Measurements from ENCODE around the gene TMEM50B.

TMEM50B gene

DNA sequence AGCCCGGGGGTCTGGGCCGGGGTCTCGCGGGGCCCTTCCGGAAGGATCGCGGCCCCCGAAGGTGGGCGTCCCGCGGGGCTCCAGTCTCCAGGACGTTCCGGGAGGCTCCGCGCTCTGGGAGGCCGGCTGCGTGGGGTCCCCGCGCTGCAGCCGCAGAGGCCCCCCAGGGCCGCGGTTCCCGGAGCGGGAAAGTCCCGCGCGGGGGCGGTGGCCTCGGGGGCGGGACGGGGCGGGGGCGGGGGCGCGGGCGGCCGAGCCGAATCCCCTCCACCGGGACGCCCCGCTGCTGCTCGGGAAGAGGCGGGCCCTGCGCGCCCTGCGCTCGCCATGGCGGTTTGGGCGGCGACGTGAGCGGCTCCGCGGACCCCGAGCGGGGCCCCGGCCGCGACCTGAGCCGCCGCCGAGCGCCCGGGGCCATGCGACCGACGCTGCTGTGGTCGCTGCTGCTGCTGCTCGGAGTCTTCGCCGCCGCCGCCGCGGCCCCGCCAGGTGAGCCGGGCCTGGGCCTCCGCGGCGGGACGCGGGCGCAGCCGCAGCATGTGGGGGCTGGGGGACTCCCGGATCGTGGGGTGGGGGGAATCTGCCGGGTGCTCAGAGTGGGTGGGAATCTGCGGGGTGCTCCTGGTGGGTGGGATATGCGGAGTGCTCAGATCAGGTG lies 76.5 kb downstream of the TMEM50B start, which contains the start of gene IFNGR2:
Gene IFNGR2 (plus strand): TSS at position 286 of the 658 bp plus-strand sequence. CDS start 131 bp downstream, at position 417.
- H3K4me1 ChIP-seq (ENCODE audit: insufficient read depth, low read length), result peaks cover 62% of the 10 kb centered on the region
- H3K36me3 ChIP-seq (ENCODE audit: insufficient read depth, low read length), result peaks cover 15% of the 10 kb centered on the region; the same call in 1 of the 2 replicates
- DNase-seq, result peak; percentile 62
- peak; percentile 74 for ATAC-seq (ENCODE audit: insufficient read depth, low read depth)
- H3K27me3 ChIP-seq (ENCODE audit: insufficient read depth, low read length, poor library complexity), result no peaks in the 10 kb centered on the region
- peaks cover 50% of the 10 kb centered on the region for H3K79me2 ChIP-seq (ENCODE audit: insufficient read depth, low read length)
- peak within 1 kb of the TSS; percentile 70 for H3K27ac ChIP-seq (ENCODE audit: low read length)
- TF ChIP-seq EZH2 (IDR thresholded peaks at IDR 0.05; ENCODE audit: borderline replicate concordance, low read depth, low read length, severe bottlenecking), result no peak
- TF ChIP-seq, protein P1, sequence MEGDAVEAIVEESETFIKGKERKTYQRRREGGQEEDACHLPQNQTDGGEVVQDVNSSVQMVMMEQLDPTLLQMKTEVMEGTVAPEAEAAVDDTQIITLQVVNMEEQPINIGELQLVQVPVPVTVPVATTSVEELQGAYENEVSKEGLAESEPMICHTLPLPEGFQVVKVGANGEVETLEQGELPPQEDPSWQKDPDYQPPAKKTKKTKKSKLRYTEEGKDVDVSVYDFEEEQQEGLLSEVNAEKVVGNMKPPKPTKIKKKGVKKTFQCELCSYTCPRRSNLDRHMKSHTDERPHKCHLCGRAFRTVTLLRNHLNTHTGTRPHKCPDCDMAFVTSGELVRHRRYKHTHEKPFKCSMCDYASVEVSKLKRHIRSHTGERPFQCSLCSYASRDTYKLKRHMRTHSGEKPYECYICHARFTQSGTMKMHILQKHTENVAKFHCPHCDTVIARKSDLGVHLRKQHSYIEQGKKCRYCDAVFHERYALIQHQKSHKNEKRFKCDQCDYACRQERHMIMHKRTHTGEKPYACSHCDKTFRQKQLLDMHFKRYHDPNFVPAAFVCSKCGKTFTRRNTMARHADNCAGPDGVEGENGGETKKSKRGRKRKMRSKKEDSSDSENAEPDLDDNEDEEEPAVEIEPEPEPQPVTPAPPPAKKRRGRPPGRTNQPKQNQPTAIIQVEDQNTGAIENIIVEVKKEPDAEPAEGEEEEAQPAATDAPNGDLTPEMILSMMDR (IDR thresholded peaks at IDR 0.05; ENCODE audit: borderline replicate concordance, extremely low read depth, low read length, poor library complexity, severe bottlenecking), result no peak
- H4K20me1 ChIP-seq (ENCODE audit: insufficient read depth, low read length), result peaks cover 7% of the 10 kb centered on the region; the same call in 1 of the 2 replicates
- H3K4me2 ChIP-seq (ENCODE audit: insufficient read depth, low read length), result peak within 1 kb of the TSS; percentile 100
- H3K9me3 ChIP-seq (ENCODE audit: insufficient read depth, low read length, severe bottlenecking), result no peaks in the 10 kb centered on the region
- H3K4me3 ChIP-seq (ENCODE audit: low read depth in 1 of 2, low read length in 2 of 2), result peak within 1 kb of the TSS; percentile 89 to 91
- peak within 1 kb of the TSS; percentile 90 for H3K9ac ChIP-seq (ENCODE audit: low read depth, low read length)
- peak within 1 kb of the TSS; percentile 75 for H2AFZ ChIP-seq (ENCODE audit: low read depth, low read length)

DNA sequence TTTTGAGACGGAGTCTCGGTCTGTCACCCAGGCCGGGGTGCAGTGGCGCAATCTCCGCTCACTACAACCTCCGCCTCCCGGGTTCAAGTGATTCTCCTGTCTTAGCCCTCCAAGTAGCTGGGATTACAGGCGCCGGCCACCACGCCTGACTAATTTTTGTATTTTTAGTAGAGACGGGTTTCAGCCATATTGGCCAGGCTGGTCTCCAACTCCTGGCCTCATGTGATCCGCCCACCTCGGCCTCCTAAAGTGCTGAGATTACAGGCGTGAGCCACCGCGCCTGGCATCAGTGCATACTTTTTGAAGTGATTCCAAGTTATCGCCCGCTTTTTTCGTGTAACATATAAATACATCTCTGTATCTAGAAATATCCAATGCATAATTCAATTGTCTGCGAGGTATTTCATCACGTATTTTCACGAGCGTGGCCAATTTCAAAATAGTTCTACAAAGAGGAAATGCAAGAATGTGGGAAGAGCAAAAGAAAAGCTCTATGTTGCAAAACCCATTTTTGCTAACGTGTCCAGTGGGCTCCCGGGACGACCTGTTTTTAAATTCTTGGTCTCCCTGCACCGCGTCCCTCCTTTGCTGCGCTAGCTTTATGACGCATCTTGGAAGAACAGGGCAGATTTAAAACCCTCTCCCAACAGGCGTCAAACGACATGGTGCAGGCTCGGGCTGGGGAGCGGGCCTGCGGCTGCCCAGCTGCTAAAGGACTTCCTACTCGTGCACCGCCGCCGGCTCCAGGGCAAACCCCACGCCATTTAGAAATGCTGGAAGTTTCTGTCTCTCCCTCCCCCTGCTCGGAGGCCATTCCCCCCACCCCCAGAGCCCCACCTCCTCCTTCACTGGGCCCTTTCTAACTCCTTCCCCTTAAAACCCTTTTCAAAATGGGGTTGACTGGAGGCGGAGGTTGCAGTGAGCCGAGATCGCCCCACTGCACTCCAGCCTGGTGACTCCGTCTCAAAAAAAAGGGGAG lies 77.5 kb downstream of the TMEM50B start:
- peak overlapping the region; percentile 90 for H3K9ac ChIP-seq (ENCODE audit: low read depth, low read length)
- H4K20me1 ChIP-seq (ENCODE audit: insufficient read depth, low read length), result peaks cover under 1% of the 10 kb centered on the region; the same call in 1 of the 2 replicates
- peak overlapping the region; percentile 21 to 89; a peak in 3 of 4 replicates for H3K4me3 ChIP-seq (ENCODE audit: low read depth in 1 of 2, low read length in 2 of 2)
- no peaks in the 10 kb centered on the region for H3K27me3 ChIP-seq (ENCODE audit: insufficient read depth, low read length, poor library complexity)
- peaks cover 60% of the 10 kb centered on the region for H3K4me1 ChIP-seq (ENCODE audit: insufficient read depth, low read length)
- H3K27ac ChIP-seq (ENCODE audit: low read length), result peak overlapping the region; percentile 70
- peak overlapping the region; percentile 51 for H2AFZ ChIP-seq (ENCODE audit: low read depth, low read length)
- no peaks in the 10 kb centered on the region for H3K9me3 ChIP-seq (ENCODE audit: insufficient read depth, low read length, severe bottlenecking)
- H3K79me2 ChIP-seq (ENCODE audit: insufficient read depth, low read length), result peaks cover 41% of the 10 kb centered on the region
- peak; percentile 44 for ATAC-seq (ENCODE audit: insufficient read depth, low read depth)
- peak overlapping the region; percentile 100 for H3K4me2 ChIP-seq (ENCODE audit: insufficient read depth, low read length)
- peak; percentile 44 for DNase-seq
- TF ChIP-seq EZH2 (IDR thresholded peaks at IDR 0.05; ENCODE audit: borderline replicate concordance, low read depth, low read length, severe bottlenecking), result no peak
- TF ChIP-seq, protein P1 (IDR thresholded peaks at IDR 0.05; ENCODE audit: borderline replicate concordance, extremely low read depth, low read length, poor library complexity, severe bottlenecking), result no peak
- peaks cover 14% of the 10 kb centered on the region; the same call in 1 of the 2 replicates for H3K36me3 ChIP-seq (ENCODE audit: insufficient read depth, low read length)

DNA sequence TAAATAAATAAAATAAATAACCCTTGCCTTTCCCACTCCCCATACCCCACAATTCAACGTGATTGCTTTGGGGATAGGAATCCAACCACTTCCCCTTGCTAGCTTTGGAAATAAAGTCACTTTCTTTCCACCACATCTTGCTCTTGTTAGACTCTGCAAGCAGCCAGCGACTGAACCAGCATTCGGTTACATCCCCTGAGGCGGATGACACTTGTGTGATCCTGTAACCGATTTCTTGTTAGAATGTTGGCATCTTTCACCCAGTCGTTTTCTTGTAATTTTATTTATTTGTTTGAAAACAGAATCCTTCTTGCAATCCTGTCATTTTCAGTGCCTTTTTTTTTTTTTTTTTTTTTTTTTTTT lies 78.2 kb downstream of the TMEM50B start:
- Histone ChIP-seq H3K27ac (ENCODE audit: low read length) (no peak overlapping the region), H3K9me3 (ENCODE audit: insufficient read depth, low read length, severe bottlenecking) (no peaks in the 10 kb centered on the region), H3K9ac (ENCODE audit: low read depth, low read length) (no peak overlapping the region), H2AFZ (ENCODE audit: low read depth, low read length) (no peak overlapping the region), H4K20me1 (ENCODE audit: insufficient read depth, low read length) (no peaks in the 10 kb centered on the region; the same call in 1 of the 2 replicates), H3K27me3 (ENCODE audit: insufficient read depth, low read length, poor library complexity) (no peaks in the 10 kb centered on the region), H3K4me2 (ENCODE audit: insufficient read depth, low read length) (no peak overlapping the region), H3K4me1 (ENCODE audit: insufficient read depth, low read length) (peaks cover 54% of the 10 kb centered on the region), H3K79me2 (ENCODE audit: insufficient read depth, low read length) (peaks cover 34% of the 10 kb centered on the region), H3K4me3 (ENCODE audit: low read depth in 1 of 2, low read length in 2 of 2) (no peak overlapping the region), H3K36me3 (ENCODE audit: insufficient read depth, low read length) (peaks cover 7% of the 10 kb centered on the region; the same call in 1 of the 2 replicates)
- no peak for TF ChIP-seq EZH2 (IDR thresholded peaks at IDR 0.05; ENCODE audit: borderline replicate concordance, low read depth, low read length, severe bottlenecking)
- TF ChIP-seq, protein P1 (IDR thresholded peaks at IDR 0.05; ENCODE audit: borderline replicate concordance, extremely low read depth, low read length, poor library complexity, severe bottlenecking), result no peak
- ATAC-seq (ENCODE audit: insufficient read depth, low read depth) (no peak), DNase-seq (no peak)
